NCI-H2107 treated with DMSO at 0.1 percent for 48 hours (cell line): Measurements from ENCODE around the gene DHRSX.
"Not testable (repeated sequence)": the region's sequence is repeated elsewhere in the genome, so short reads cannot be mapped to it uniquely, and the experiment has no call there.

ENCODE experiments used
- DNase-seq: peaks from one replicate; lab custom pipeline; 2025; ENCODE audit not compliant: unreplicated experiment; lab: John Stamatoyannopoulos, UW

The DHRSX gene

DNA sequence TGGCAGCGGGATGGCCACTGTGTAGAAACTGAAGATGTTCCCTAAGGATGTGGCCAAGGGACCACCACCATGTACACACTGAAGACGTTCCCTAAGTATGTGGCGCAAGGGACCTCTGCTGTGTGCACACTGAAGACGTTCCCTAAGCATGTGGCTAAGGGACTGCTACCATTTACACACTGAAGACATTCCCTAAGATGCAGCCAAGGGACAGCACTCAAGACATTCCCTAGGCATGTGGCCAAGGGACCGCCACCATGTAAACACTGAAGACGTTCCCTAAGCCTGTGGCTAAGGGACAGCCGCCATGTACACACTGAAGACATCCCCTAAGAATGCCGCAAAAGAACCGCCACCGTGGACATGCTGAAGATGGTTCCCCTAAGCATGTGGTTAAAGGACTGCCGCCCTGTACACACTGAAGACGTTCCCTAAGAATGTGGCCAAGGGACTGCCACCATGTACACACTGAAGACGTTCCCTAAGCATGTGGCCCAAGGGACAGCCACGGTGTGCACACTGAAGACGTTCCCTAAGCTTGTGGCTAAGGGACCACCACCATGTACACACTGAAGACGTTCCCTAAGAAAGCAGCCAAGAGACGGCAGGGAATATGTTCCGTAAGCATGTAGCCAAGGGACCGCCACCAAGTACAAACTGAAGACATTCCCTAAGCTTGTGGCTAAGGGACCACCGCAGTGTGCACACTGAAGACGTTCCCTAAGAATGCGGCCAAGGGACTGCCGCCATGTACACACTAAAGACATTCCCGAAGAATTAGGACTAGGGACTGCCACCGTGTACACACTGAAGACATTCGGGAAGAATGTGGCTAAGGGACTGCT is 43.3 kb downstream of the DHRSX start:
- DNase-seq, result no peak

DNA sequence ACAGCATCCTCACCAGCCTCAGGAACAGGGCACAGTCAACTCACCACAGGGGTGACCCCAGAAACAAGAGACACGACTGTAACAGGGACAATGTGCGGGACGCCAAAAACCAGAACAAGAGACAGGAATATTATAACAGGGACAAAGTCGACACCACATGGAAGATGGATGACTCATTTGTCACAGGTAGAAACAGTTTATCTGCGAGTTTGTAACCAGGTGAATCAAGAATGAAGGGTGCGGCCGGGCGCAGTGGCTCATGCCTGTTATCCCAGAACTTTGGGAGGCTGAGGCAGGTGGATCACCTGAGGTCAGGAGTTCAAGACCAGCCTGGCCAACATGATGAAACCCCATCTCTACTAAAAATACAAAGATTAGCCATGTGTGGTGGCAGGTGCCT is 44.7 kb downstream of the DHRSX start:
- DNase-seq, result not testable (repeated sequence)

DNA sequence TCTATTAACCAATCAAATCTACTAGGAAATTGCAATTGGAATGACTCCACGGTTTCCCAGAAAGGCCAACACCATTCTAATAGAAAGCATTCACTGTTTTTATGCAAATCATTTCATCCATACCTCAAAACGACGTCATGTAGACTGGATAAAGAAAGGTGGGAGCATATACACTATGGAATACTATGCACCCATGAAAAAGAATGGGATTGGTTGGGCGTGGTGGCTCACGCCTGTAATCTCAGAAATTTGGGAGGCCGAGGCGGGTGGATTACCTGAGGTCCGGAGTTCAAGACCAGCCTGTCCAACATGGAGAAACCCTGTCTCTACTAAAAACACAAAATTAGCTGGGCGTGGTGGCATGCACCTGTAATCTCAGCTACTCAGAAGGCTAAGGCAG is 46.2 kb downstream of the DHRSX start:
- DNase-seq, result not testable (repeated sequence)

DNA sequence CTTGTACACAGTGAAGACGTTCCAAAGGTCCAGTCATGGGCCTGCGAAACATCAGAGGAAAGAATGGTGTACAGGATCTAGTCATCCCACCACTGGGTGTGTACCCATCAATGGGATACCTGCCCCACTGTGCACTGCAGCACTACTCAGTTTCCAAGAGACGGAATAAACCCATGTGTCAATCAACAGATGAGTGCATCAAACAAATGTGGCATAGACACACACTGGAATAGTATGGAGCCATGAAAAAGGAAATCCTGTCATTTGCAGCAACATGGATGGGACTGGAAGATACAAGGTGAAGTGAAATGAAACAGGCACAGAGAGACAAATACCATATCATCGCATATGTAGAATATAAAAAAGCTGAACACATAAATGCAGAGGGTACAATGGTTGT is 48.0 kb downstream of the DHRSX start:
- no peak for DNase-seq

DNA sequence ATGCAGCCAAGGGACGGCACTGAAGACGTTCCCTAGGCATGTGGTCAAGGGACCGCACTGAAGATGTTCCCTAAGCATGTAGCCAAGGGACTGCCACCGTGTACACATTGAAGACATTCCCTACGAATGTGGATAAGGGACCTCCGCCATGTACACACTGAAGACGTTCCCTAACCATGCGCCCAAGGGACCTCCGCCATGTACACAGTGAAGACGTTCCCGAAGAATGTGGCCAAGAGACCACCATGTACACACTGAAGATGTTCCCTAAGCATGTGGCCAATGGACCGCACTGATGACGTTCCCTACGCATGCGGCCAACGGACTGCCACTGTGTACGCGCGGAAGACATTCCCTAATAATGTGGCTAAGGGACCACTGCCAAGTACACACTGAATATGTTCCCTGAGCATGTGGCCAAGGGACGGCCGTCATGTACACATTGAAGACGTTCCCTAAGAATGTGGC is 48.4 kb downstream of the DHRSX start:
- no peak for DNase-seq

DNA sequence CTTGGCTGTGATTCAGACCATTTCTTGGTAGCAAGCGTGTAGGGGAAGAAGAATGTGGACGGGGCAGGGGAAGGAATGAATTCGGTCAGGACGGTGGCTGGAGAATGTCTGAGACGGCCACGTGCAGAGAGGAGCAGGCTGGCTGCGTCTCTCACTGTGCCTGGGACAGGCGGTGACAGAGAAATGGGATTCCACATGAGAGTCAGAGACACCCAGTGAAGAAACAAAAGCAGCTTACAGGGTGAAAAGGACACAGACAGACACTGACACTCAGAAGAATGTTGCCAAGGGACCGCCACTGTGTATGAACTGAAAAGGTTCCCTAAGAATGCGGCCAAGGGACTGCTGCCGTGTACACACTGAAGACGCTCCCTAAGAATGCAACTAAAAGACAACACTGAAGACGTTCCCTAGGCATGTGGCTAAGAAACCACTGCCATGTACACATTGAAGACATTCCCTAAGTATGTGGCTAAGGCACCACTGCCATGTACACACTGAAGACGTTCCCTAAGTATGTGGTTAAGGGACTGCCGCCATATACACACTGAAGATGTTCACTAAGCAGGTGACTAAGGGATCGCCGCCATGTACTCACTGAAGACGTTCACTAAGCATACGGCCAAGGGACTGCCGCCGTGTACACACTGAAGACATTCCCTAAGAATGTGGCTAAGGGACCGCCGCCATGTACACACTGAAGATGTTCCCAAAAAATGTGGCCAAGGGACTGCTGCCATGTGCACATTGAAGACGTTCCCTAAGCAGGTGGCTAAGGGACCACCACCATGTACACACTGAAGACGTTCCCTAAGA is 49.1 kb downstream of the DHRSX start:
- DNase-seq, result no peak

DNA sequence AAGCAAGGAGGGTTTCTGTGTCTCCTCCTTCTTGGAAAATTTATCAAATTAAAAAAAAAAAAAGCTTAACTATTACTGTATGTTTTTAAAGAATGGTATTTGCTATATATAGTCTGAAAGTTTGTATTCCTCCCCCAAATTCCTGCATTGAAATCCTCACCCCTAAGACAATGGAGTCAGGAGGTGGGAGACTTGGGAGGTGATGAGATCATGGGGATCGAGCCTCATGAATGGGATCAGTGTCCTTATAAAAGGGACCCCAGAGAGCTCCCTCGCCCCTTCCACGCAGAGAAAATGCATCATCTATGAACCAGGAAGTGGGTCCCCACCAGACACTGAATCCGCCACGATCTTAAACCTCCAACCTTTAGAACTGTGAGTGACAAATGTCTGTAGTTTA is 50.1 kb downstream of the DHRSX start:
- no peak for DNase-seq

DNA sequence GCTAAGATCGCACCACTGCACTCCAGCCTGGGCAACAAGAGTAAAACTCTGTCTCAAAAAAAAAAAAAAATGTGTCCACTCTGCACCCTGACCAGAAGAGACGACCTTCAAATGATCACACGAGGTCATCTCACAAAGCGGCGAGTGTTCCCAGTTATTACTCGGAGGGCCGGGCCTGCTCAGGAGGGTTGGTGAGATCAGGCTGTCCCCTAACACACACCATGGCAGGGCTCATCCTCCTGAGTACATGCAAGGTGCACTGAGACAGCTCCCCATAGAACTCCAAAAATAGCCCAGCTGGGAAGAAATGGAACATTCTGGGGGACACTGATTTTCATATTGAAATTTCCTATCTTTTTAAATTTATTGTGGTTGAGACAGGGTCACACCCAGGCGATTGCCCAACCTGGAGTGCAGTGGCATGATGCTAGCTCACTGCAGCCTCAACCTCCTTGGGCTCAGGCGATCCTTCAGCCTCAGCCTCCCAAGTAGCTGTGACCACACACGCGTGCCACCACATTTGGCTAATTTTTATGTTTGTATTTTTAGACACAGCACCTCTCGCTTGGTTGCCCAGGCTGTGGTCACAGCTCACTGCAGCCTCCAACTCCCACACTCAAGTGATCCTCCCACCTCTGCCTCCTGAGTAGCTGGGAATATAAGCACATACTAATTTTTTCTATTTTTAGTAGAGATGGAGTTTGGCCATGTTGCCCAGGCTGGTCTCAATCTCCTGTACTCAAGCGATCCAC is 51.5 kb downstream of the DHRSX start:
- no peak for DNase-seq

DNA sequence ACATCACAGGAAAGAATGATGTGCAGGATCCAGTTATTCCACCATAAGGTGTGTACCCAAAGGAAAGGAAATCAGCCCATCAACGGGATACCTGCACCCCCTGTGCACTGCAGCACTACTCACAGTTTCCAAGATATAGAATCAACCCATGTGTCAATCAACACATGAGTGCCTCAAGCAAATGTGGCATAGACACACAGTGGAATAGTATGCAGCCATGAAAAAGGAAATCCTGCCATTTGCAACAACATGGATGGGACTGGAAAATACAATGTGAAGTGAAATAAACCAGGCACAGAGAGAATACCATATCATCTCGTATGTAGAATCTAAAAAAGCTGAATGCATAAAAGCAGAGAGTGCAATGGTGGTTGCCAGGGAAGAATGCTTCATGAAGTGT is 53.3 kb downstream of the DHRSX start:
- no peak for DNase-seq

DNA sequence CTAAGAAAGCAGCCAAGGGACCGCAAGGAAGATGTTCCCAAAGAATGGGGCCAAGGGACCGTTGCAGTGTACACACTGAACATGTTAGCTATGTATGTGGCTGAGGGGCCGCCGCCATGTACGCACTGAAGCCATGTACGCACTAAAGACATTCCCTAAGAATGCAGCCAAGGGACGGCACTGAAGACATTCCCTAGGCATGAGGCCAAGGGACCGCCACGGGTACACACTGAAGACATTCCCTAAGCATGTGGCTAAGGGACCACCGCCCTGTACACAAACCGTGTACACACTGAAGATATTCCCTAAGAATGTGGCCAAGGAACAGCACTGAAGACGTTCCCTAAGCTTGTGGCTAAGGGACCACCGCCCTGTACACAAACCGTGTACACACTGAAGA is 54.0 kb downstream of the DHRSX start:
- no peak for DNase-seq

DNA sequence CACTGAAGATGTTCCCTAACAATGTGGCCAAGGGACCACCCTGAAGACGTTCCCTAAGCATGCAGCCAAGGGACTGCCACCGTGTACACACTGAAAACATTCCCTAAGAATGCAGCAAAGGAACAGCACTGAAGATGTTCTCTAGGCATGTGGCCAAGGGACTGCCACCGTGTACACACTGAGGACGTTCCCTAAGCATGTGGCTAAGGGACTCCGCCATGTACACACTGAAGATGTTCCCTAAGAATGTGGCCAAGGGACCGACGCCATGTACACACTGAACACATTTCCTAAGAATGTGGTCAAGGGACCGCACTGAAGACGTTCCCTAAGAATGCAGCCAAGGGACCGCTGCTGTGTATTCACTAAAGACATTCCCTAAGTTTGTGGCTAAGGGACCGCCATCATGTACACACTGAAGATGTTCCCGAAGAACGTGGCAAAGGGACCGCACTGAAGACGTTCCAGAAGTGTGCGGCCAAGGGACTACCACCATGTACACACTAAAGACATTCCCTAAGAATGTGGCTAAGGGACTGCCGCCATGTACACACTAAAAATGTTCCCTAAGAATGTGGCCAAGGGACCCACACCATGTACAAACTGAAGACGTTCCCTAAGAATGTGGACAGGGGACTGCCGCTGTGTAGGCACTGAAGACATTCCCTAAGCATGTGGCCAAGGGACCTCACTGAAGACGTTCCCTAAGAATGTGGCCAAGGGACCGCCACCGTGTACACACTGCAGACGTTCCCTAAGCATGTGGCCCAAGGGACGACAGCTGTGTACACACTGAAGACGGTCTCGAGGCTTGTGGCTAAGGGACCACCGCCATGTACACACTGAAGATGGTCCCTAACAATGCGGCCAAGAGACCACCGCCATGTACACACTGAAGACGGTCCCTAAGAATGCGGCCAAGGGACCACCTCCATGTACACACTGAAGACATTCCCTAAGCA is 54.8 kb downstream of the DHRSX start:
- DNase-seq, result no peak

DNA sequence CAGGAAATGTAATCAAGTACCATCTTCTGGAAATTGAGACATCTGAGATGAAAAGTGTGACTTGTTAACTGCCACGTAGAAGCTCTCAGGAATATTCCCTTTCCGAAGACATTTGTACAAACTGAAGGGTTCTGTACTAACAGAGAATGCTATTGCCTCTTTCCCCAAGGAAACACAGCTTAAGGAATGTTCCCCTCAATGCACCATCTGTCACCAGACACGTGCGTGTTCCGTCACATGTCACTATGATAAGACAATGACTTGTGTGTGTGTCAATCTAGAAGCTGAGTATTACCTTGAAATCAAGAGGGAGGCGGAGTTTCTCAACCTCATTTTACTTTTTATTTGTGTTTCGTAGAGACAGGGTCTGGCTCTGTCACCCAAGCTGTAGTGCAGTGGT is 58.1 kb downstream of the DHRSX start:
- no peak for DNase-seq

DNA sequence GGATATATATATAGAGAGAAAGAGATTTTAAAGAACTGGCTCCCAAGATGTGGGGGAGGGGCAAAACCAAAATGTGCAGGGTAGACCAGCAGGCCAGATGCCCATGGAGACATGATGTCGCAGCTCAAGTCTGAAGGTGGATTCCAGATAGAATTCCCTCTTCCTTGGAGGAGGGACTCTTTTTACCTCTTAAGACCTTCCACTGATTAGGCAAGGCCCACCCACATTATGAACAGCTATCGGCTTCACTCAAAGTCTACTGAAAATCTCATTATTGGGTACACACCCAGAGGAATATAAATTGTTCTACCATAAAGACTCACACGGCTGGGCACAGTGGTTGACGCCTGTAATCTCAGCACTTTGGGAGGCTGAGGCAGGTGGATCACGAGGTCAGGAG is 59.3 kb downstream of the DHRSX start:
- no peak for DNase-seq

DNA sequence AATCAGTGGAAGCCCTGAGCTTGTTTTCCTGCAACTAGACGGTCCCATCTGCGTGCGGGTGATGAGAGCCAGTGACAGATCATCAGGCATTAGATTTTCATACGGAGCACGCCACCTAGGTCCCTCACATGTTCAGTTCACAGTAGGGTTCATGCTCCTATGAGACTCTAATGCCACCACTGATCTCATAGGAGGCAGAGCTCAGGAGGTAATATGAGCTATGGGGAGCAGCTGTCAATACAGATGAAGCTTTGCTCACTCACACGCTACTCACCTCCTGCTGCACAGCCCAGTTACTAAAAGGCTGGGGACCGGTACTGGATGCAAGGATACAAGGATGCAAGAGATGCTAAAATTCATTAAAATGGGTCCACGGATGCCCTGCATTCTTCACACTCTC is 61.2 kb downstream of the DHRSX start:
- DNase-seq, result no peak

DNA sequence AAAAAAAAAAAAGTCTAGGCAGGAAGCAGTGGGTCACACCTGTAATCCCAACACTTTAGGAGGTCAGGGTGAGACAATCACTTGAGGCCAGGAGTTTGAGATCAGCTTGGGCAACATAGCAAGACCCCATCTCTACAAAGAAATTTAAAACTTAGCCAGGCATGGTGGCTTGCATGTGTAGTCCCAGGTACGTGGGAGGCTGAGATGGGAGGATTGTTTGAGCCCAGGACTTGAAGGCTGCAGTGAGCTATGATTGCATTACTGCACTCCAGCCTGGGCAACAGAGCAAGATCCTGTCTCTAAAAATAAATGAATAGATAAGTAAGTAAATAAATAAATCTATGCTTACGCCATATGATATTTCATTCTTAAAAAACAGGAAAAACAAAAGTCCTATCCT is 65.3 kb downstream of the DHRSX start:
- DNase-seq, result no peak

DNA sequence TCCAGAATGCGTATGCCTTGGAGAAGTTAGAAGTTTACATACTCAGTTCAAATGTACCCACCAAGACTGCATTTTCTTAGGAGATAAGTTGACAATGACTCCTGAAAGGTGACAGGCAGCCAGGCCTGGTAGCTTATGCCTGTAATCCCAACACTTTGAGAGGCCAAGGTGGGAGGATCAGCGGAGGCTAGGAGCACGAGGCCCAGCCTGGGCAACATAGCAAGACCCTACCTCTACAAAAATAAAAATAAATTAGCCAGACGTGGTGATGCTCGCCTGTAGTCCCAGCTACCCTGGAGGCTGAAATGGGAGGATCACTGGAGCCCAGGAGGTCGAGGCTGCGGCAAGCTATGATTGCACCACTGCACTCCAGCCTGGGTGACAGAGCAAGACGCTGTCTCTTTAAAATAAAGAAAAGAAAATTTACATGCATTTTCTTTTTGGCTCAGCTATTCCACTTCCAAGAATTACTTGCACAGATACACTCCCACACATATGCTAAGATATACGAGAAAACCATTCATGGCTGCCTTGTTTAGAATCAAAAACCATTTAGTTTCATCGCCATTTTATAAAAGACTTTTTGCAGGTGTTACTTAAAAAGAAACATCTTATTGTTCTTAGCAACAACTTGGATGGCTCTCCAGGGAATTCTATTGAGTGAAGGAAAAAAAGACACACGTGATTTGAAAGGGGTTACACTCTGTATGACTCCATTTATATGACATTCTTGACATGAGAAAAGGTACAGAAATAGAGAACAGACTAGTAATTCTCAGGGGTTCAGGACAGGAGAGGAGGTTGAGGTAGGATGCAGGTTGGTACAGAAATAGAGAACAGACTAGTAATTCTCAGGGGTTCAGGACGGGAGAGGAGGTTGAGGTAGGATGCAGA is 66.3 kb downstream of the DHRSX start:
- DNase-seq, result no peak

DNA sequence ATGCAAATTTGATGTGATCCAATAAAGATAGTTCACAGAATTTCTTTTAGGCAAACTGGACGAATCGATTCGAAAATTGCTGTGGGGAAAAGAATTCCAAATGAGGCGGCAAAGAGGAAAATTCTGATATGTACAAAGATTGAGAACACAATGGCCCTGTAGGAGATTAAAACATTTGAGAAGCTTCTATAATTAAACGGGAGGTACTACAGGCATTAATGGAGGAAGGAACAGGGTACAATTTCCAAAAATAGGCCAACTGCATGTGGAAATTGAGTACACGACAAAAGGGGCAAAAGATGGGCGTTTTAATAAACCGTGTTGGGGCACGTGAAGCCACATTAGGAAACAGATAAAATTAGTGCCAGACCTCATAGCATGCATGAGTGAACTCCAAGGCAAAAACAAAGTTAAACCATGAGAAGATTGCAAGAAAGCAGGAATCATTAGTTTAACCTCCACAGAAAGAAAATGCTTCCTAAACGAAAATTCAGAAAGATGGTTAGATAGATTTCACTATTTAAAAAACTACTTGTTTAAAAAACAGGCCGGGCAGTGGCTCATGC is 68.4 kb downstream of the DHRSX start:
- DNase-seq, result no peak

DNA sequence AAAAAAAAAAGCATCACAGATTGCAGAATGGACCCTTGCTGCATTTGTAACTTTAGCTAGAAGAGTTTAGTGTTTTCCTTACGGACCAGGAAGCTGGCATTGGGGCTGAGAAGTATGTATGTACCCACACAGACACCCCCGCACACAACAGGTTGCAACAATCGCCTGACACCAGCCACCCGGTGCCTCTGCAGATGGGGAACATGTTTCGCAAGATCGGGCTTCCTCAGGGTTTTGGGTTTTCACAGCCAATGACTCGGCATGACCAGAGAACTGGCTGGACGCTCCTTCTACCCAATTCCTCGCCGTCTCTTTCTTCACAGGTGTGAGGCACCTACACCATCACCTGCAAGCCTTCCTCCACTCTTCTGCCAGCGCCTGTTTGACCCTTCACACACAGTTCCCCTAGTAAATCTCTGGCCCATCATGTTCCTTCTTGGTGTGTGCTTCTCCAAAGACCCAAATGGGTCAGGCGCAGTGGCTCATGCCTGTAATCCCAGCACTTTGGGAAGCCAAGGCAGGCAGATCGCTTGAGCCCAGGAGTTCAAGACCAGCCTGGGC is 70.4 kb downstream of the DHRSX start:
- no peak for DNase-seq

DNA sequence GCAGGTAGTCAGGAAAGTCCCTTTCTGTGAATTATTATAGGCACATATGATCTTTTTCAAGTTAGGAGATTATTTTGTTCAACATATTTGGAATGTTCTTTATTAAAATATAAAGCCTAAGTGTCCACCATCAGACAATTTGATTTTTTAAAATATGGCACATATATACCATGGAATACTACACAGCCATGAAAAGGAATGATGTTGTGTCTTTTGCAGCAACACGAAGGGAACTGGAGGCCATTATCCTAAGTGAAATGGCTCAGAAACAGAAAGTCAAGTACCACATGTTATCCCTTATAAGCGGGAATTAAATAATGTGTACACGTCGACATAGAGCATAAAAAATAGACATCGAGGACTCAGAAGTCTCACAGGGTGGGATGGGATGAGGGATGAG is 73.0 kb downstream of the DHRSX start:
- DNase-seq, result no peak
